ENCODE data around the gene CALR3. TPM values are rescaled to one million over a fixed set of nuclear protein-coding genes. Genes with fewer than 3 reads are reported as not detected.
"Not testable (repeated sequence)": the region's sequence is repeated elsewhere in the genome, so short reads cannot be mapped to it uniquely, and the experiment has no call there.

The CALR3 gene
- total RNA-seq, 1 experiment from 2014 or later, result not detected

- in situ Hi-C loops (cut with HindIII; ENCODE audit: low pct_unique_long_range_greater_than_20kb, low sequenced_read_pairs), result no loop called here
- no peak for DNase-seq (ENCODE audit: low read depth)
Measured at GRCh38 chr19:16509141-16510061, 13.4 kb upstream of the CALR3 start.

DNA sequence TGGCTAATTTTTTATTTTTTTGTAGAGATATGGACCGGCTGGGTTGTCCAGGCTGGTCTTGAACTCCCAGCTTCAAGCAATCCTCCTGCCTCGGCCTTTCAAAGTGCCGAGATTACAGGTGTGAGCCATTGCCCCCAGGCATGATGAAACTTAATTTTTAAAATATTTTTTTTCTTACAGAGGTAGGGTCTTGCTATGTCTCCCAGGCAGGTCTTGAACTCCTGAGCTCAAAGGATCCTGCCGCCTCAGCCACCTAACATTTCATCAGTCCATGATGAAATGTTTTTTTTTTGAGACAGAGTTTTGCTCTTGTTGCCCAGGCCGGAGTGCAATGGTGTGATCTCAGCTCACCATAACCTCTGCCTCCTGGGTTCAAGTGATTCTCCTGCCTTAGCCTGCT lies 12.6 kb upstream of the CALR3 start:
- no peak for DNase-seq (ENCODE audit: low read depth)
- in situ Hi-C loops (cut with HindIII; ENCODE audit: low pct_unique_long_range_greater_than_20kb, low sequenced_read_pairs), result no loop called here

DNA sequence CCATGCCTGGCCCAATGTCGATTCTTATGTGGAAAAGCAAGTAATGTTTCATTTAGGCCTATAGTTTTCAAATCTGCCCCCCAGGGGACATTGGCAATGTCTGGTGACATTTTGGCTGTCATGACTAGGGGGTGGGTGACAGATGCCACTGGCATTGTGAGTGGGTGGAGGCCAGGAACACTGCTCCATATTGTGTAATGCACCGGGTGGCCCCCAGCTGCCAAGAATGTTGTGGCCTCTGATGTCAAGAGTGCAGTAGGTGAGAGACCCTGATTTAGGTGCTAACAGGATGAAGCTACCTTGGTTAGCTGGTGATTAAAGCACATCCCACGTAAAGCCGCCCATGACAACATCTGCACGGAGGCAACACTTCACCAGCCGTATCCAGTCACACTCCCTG lies 11.0 kb upstream of the CALR3 start:
- no peak for DNase-seq (ENCODE audit: low read depth)
- in situ Hi-C loops (cut with HindIII; ENCODE audit: low pct_unique_long_range_greater_than_20kb, low sequenced_read_pairs), result no loop called here

DNA sequence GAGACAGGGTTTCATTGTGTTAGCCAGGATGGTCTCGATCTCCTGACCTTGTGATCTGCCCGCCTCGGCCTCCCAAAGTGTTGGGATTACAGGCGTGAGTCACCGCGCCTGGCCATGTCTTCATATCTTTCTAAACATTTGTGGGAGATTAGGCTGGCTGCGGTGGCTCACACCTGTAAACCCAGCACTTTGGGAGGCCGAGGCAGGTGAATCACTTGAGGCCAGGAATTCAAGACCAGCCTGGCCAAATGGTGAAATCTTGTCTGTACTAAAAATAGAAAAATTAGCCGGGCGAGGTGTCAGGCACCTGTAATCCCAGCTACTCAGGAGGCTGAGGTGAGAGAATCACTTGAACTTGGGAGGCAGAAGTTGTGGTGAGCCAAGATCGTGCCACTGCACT lies 10.2 kb upstream of the CALR3 start:
- DNase-seq (ENCODE audit: low read depth); in situ Hi-C loops (cut with HindIII; ENCODE audit: low pct_unique_long_range_greater_than_20kb, low sequenced_read_pairs): not testable (repeated sequence)

DNA sequence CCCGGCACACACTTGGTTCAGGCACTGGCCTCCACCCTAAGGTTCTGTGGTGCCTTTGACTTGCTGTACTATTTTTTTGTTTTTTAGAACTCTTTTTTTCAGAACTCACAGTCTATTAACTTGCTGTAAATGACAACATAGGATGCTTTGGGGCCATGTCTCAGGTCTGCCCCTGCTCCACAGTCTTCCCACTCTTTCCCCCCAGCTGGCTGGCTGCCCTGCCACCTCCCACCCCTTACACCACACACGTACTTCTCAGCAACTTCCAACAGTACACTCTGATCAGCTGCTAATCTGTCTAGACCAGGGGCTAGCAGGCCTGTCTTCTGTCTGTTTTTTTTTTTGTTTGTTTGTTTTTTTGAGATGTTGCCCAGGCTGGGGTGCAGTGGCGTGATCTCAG lies 8.3 kb upstream of the CALR3 start:
- no peak for DNase-seq (ENCODE audit: low read depth)
- in situ Hi-C loops (cut with HindIII; ENCODE audit: low pct_unique_long_range_greater_than_20kb, low sequenced_read_pairs), result no loop called here

GRCh38 chr19:16497837-16498236 lies 1.9 kb upstream of the CALR3 start:
- in situ Hi-C loops (cut with HindIII; ENCODE audit: low pct_unique_long_range_greater_than_20kb, low sequenced_read_pairs), result no loop called here
- no peak for DNase-seq (ENCODE audit: low read depth)

DNA sequence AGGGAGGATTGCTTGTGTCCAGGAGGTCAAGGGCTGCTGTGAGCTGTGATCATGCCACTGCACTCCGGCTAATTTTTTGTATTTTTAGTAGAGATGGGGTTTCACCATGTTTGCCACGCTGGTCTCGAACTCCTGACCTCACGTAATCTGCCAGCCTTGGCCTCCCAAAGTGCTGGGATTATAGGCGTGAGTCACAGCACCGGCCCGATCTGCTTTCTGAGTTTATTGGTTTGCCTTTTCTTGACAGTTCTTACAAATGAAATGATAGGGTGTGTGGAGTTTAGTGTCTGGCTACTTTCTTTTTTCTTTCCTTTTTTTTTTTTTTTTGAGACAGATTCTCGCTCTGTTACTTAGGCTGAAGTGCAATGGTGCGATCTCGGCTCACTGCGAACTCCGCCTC lies 1.1 kb upstream of the CALR3 start:
- in situ Hi-C loops (cut with HindIII; ENCODE audit: low pct_unique_long_range_greater_than_20kb, low sequenced_read_pairs), result no loop called here
- DNase-seq (ENCODE audit: low read depth), result no peak

GRCh38 chr19:16496613-16496983 lies 631 bp upstream of the CALR3 start:
- in situ Hi-C loops (cut with HindIII; ENCODE audit: low pct_unique_long_range_greater_than_20kb, low sequenced_read_pairs), result no loop called here
- DNase-seq (ENCODE audit: low read depth), result no peak

DNA sequence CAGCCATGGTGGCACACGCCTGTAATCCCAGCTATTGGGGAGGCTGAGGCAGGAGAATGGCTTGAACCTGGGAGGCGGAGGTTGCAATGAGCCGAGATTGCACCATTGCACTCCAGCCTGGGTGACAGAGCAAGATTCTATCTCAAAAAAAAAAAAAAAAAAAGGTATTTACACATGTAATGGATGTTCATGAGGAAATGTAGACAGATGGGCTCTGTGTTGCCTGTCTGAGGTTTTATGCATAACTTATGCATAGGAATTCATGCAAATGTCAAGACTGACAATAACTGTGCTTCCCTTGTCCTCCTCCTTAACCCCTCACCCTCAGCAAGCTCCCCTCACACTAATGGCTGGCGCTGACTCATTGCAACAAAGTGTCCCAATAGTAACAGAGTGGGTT lies 9.5 kb downstream of the CALR3 start:
- DNase-seq (ENCODE audit: low read depth), result peak; percentile 27
- in situ Hi-C loops (cut with HindIII; ENCODE audit: low pct_unique_long_range_greater_than_20kb, low sequenced_read_pairs), result not testable (repeated sequence)

GRCh38 chr19:16482745-16483144 lies 13.2 kb downstream of the CALR3 start:
- no peak for DNase-seq (ENCODE audit: low read depth)
- in situ Hi-C loops (cut with HindIII; ENCODE audit: low pct_unique_long_range_greater_than_20kb, low sequenced_read_pairs), result no loop called here

DNA sequence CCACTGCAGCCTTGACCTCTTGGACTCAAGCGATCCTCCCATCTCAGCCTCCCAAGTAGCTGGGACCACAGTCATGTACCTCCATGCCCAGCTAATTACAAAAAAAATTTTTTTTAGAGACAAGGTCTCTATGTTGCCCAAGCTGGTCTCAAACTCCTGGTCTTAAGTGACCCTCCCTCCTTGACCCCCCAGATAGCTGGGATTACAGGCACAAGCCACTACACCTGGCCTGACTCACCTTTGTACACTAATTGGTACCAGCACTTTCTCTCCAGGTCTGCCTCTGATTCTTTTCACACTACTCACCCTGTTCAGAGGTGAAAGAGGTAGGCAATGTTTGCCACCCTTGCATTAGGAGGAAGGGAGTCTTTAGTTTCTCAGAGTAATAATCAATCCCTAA lies 18.7 kb downstream of the CALR3 start:
- in situ Hi-C loops (cut with HindIII; ENCODE audit: low pct_unique_long_range_greater_than_20kb, low sequenced_read_pairs), result no loop called here
- no peak for DNase-seq (ENCODE audit: low read depth)

DNA sequence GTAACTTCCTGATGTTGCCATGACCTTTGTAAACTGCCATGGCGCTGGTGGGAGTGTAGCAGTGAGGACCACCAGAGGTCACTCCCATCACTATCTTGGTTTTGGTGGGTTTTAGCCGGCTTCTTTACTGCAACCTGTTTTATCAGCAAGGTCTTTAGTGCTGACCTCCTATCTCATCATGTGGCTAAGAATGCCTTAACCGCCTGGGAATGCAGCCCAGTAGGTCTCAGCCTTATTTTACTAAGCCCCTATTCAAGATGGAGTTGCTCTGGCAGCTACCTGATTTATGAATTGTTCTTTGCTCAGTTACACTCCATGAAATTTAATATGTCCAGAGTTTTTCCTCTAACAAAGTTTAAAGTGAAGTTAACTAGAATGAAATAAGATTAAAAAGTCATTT lies 19.6 kb downstream of the CALR3 start:
- in situ Hi-C loops (cut with HindIII; ENCODE audit: low pct_unique_long_range_greater_than_20kb, low sequenced_read_pairs), result no loop called here
- no peak for DNase-seq (ENCODE audit: low read depth)

- in situ Hi-C loops (cut with HindIII; ENCODE audit: low pct_unique_long_range_greater_than_20kb, low sequenced_read_pairs), result no loop called here
- DNase-seq (ENCODE audit: low read depth), result no peak
Measured at GRCh38 chr19:16473875-16474392, 22.0 kb downstream of the CALR3 start.

GRCh38 chr19:16472992-16473391 lies 23.0 kb downstream of the CALR3 start:
- in situ Hi-C loops (cut with HindIII; ENCODE audit: low pct_unique_long_range_greater_than_20kb, low sequenced_read_pairs), result no loop called here
- no peak for DNase-seq (ENCODE audit: low read depth)

GRCh38 chr19:16472559-16472899 lies 23.4 kb downstream of the CALR3 start:
- DNase-seq (ENCODE audit: low read depth); in situ Hi-C loops (cut with HindIII; ENCODE audit: low pct_unique_long_range_greater_than_20kb, low sequenced_read_pairs): not testable (repeated sequence)

DNA sequence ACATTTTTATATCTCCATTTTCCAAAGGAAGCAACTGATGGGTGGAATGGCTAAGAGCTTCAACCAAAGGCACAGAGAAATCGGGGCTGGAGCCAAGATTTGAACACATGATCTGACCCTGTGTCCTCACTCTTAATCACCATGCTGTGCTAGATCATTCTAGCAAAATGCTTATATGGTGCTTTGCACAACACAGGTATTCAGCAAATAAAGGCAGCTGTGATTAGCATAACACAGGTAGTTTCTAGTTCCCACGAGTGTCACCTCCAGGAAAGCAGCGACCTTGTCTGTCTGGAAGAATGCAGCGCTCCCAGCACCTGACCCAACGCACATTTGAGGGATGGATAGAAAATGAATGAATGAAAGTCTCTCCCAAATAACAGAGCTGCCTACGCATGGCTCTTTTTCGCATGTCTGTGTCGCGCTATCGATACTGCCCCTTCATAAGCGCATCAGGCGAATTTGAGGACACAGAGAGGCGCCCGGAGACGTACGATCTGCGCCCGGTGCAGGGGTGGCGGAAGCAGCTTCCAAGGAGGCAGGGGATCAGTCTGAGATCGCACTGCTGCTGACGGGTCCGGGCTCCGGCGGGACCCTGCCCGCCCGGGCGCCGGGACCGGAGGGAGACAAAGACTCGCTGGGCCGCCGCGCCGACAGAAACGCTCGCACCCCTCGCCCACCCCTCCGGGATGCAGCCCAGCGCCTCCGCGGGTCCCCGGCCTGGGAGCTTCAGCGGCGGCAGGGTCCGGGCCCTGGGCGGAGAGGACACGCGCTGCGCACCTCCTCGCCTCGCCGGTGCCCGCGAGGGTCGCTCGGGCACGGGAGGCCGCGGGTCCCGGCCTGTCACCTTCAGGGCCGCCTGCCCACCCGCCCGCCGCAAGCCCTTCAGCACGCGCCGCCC lies 24.8 kb downstream of the CALR3 start:
- in situ Hi-C loops (cut with HindIII; ENCODE audit: low pct_unique_long_range_greater_than_20kb, low sequenced_read_pairs), result no loop called here
- DNase-seq (ENCODE audit: low read depth), result peak; percentile 14

DNA sequence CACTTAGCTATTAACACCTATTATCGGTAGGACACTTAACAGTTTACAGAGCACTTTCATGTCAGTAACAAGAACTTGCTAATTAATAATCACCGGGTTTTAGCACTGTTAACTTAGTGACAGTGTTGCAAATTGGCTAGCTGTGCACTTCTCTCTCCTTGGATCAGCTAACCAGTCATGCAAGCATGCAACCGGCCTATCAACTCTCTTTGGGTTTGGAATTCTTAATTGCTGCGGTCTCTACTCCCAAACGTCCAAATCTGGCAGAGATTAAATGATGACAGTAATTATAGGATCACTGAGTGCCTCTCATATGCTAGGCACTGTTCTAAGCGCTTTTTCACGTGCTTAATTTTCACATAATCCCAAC lies 25.4 kb downstream of the CALR3 start:
- in situ Hi-C loops (cut with HindIII; ENCODE audit: low pct_unique_long_range_greater_than_20kb, low sequenced_read_pairs), result no loop called here
- no peak for DNase-seq (ENCODE audit: low read depth)

DNA sequence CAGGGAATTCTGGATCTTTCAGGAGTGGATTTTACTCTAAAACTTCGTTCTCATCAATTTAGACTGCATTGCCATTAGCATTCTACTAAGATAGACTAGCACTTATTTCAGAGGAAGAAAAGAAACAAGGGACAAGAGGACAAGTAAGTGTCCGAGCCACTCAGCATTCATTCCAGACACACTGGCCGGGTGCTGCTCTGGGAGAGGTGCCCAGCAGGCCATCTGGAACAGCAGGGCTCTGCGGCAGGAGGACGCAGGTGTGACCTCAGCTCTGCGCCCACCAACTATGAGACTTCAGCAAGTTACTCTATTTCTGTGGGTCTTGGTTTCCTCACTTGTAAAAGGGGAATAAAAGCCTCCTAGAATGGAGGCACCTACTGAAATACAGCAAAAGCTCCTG lies 28.4 kb downstream of the CALR3 start:
- in situ Hi-C loops (cut with HindIII; ENCODE audit: low pct_unique_long_range_greater_than_20kb, low sequenced_read_pairs), result no loop called here
- DNase-seq (ENCODE audit: low read depth), result no peak

DNA sequence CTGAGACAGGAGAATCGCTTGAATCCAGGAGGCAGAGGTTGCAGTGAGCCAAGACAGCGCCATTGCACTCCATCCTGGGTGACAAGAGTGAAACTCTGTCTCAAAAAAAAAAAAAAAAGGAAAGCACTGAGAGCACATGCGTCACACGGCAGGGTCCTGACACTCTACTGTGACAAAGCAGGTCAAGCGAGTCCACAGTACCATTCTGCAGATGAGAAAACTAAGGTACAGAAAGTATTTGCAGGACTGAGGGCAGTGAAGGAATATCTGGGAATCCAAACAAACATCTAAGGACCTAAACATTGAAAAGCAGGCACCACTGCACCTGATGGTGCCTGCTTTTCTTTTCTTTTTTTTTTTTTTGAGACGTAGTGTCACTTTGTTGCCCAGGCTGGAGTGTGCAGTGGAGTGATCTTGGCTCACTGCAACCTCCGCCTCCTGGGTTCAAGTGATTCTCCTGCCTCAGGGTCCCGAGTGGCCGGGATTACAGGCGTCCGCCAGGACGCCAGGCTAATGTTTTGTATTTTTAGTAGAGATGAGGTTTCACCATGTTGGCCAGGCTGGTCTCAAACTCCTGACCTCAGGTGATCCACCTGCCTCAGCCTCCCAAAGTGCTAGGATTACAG lies 29.1 kb downstream of the CALR3 start:
- DNase-seq (ENCODE audit: low read depth); in situ Hi-C loops (cut with HindIII; ENCODE audit: low pct_unique_long_range_greater_than_20kb, low sequenced_read_pairs): not testable (repeated sequence)
